ENCODE data around the gene EML3. TPM values are rescaled to one million over a fixed set of nuclear protein-coding genes. Genes with fewer than 3 reads are reported as not detected.

Gene EML3
- total and polyA plus RNA-seq, 2 of the 13 experiments (the other 11 are each of a cell fraction or from before 2014, with no cell fraction given), result 10.6 to 12.3 TPM

- TF ChIP-seq KDM2A (CRISPR knock-in tag; IDR thresholded peaks at IDR 0.05; ENCODE audit: borderline replicate concordance, low read depth), result peak; percentile 93
- TF ChIP-seq GRHL1 (CRISPR knock-in tag; conservative IDR thresholded peaks at IDR 0.05), result no peak
- no peak for TF ChIP-seq ZNF296 (CRISPR knock-in tag; conservative IDR thresholded peaks at IDR 0.05)
- 0 out of 2 replicates have a peak, but pooled peaks have one; percentile 49 for TF ChIP-seq ZNF510 (CRISPR knock-in tag; IDR thresholded peaks at IDR 0.05; ENCODE audit: low read depth)
- TF ChIP-seq ZNF567 (CRISPR knock-in tag; IDR thresholded peaks at IDR 0.05; ENCODE audit: borderline replicate concordance), result 0 out of 2 replicates have a peak, but pooled peaks have one; percentile 82
- no peak for TF ChIP-seq RAD51 (IDR thresholded peaks at IDR 0.05; ENCODE audit: borderline replicate concordance)
- 0 out of 2 replicates have a peak, but pooled peaks have one; percentile 5 for TF ChIP-seq IRF2 (CRISPR knock-in tag; IDR thresholded peaks at IDR 0.05)
- TF ChIP-seq HES4 (CRISPR knock-in tag; IDR thresholded peaks at IDR 0.05; ENCODE audit: borderline replicate concordance), result 0 out of 2 replicates have a peak, but pooled peaks have one; percentile 22
- no peak for TF ChIP-seq NR2F1 (CRISPR knock-in tag; IDR thresholded peaks at IDR 0.05)
- TF ChIP-seq ZFP36L1 (CRISPR knock-in tag; IDR thresholded peaks at IDR 0.05), result 0 out of 2 replicates have a peak, but pooled peaks have one; percentile 8
- 0 out of 2 replicates have a peak, but pooled peaks have one; percentile 39 for TF ChIP-seq MBD4 (IDR thresholded peaks at IDR 0.05; ENCODE audit: borderline replicate concordance, low read length)
- TF ChIP-seq ZNF691 (CRISPR knock-in tag; IDR thresholded peaks at IDR 0.05; ENCODE audit: borderline replicate concordance, low read depth), result peak; percentile 47; the same call in 1 of the 2 replicates
- TF ChIP-seq ZNF605 (CRISPR knock-in tag; IDR thresholded peaks at IDR 0.05), result peak; percentile 11; the same call in 1 of the 2 replicates
- peak; percentile 61; the same call in 1 of the 2 replicates for TF ChIP-seq CSRNP1 (CRISPR knock-in tag; IDR thresholded peaks at IDR 0.05)
- TF ChIP-seq BCL6 (CRISPR knock-in tag; IDR thresholded peaks at IDR 0.05), result 0 out of 2 replicates have a peak, but pooled peaks have one; percentile 5
- TF ChIP-seq TMF1 (CRISPR knock-in tag; IDR thresholded peaks at IDR 0.05; ENCODE audit: low read depth), result peak; percentile 64; the same call in 1 of the 2 replicates
- peak; percentile 80 for TF ChIP-seq AGO2 (optimal IDR thresholded peaks at IDR 0.05; ENCODE audit: low read depth, low read length)
- TF ChIP-seq GABPA (IDR thresholded peaks at IDR 0.05; ENCODE audit: low read depth, low read length), result no peak
- TF ChIP-seq GABPA (CRISPR knock-in tag; IDR thresholded peaks at IDR 0.05; ENCODE audit: low read depth), result 0 out of 2 replicates have a peak, but pooled peaks have one; percentile 9
- TF ChIP-seq SETDB1 (CRISPR knock-in tag; IDR thresholded peaks at IDR 0.05; ENCODE audit: borderline replicate concordance), result 0 out of 2 replicates have a peak, but pooled peaks have one; percentile 63
- no peak for TF ChIP-seq ZSCAN25 (CRISPR knock-in tag; IDR thresholded peaks at IDR 0.05)
- TF ChIP-seq EED (CRISPR knock-in tag; IDR thresholded peaks at IDR 0.05), result 0 out of 2 replicates have a peak, but pooled peaks have one; percentile 36
- peak; percentile 52; the same call in 1 of the 2 replicates for TF ChIP-seq ZNF704 (CRISPR knock-in tag; IDR thresholded peaks at IDR 0.05; ENCODE audit: borderline replicate concordance)
- 0 out of 2 replicates have a peak, but pooled peaks have one; percentile 44 for TF ChIP-seq SRY (CRISPR knock-in tag; IDR thresholded peaks at IDR 0.05)
These were observed 38.1 kb downstream of the EML3 start (continued) for GRCh38 chr11:62574363-62575071.

Data from HepG2 (cell line).